Measurements from ENCODE around the gene ZNF385B.
"Not testable (repeated sequence)": the region's sequence is repeated elsewhere in the genome, so short reads cannot be mapped to it uniquely, and the experiment has no call there.

ZNF385B gene

GRCh38 chr2:179487010-179487731 is 374.2 kb downstream of the ZNF385B start:
- no peak for DNase-seq (ENCODE audit: low spot score)

GRCh38 chr2:179483131-179483530 is 378.3 kb downstream of the ZNF385B start:
- no peak for DNase-seq (ENCODE audit: low spot score)

GRCh38 chr2:179479947-179480346 is 381.5 kb downstream of the ZNF385B start:
- no peak for DNase-seq (ENCODE audit: low spot score)

- no peak for DNase-seq (ENCODE audit: low spot score)
These were observed 382.6 kb downstream of the ZNF385B start for GRCh38 chr2:179478771-179479170.

GRCh38 chr2:179470992-179471391 is 390.4 kb downstream of the ZNF385B start:
- DNase-seq (ENCODE audit: low spot score) = no peak

GRCh38 chr2:179470089-179470488 is 391.3 kb downstream of the ZNF385B start:
- no peak for DNase-seq (ENCODE audit: low spot score)

- no peak for DNase-seq (ENCODE audit: low spot score)
These were observed 393.5 kb downstream of the ZNF385B start for GRCh38 chr2:179467960-179468359.

- no peak for DNase-seq (ENCODE audit: low spot score)
These were observed 394.3 kb downstream of the ZNF385B start for GRCh38 chr2:179467111-179467510.

- DNase-seq (ENCODE audit: low spot score) = no peak
These were observed 400.0 kb downstream of the ZNF385B start for GRCh38 chr2:179461420-179461819.

- no peak for DNase-seq (ENCODE audit: low spot score)
These were observed 401.1 kb downstream of the ZNF385B start for GRCh38 chr2:179460181-179460929.

- DNase-seq (ENCODE audit: low spot score) = not testable (repeated sequence)
These were observed 403.3 kb downstream of the ZNF385B start for GRCh38 chr2:179458113-179458512.

- no peak for DNase-seq (ENCODE audit: low spot score)
These were observed 405.6 kb downstream of the ZNF385B start for GRCh38 chr2:179455824-179456223.

- DNase-seq (ENCODE audit: low spot score) = no peak
These were observed 406.3 kb downstream of the ZNF385B start for GRCh38 chr2:179455172-179455524.

GRCh38 chr2:179454443-179455171 is 406.8 kb downstream of the ZNF385B start:
- DNase-seq (ENCODE audit: low spot score) = no peak

GRCh38 chr2:179449010-179449409 is 412.4 kb downstream of the ZNF385B start:
- DNase-seq (ENCODE audit: low spot score) = no peak

GRCh38 chr2:179447839-179448447 is 413.5 kb downstream of the ZNF385B start:
- DNase-seq (ENCODE audit: low spot score) = no peak

GRCh38 chr2:179447421-179447820 is 414.0 kb downstream of the ZNF385B start:
- no peak for DNase-seq (ENCODE audit: low spot score)

GRCh38 chr2:179446476-179447141 is 414.8 kb downstream of the ZNF385B start:
- DNase-seq (ENCODE audit: low spot score) = no peak

- DNase-seq (ENCODE audit: low spot score) = no peak
These were observed 417.4 kb downstream of the ZNF385B start for GRCh38 chr2:179444056-179444455.

GRCh38 chr2:179443180-179443579 is 418.2 kb downstream of the ZNF385B start:
- DNase-seq (ENCODE audit: low spot score) = no peak

GRCh38 chr2:179442206-179442605 is 419.2 kb downstream of the ZNF385B start:
- no peak for DNase-seq (ENCODE audit: low spot score)

- DNase-seq (ENCODE audit: low spot score) = no peak
These were observed 419.9 kb downstream of the ZNF385B start for GRCh38 chr2:179441551-179441950.

Measured in CD4-positive, alpha-beta T cell treated with Interleukin-6 at 100 ng/mL for 8 hours (primary cell).